HG02970 (cell line): Measurements from ENCODE around the gene GFOD1.
"Not testable (repeated sequence)": the region's sequence is repeated elsewhere in the genome, so short reads cannot be mapped to it uniquely, and the experiment has no call there.

Source experiments
- ATAC-seq: cut with Tn5 transposase; IDR thresholded peaks from one replicate; pipeline ENCODE4 v1.9.1; 2021; ENCODE audit warnings: mild to moderate bottlenecking, moderate library complexity, moderate number of reproducible peaks; ENCODE audit not compliant: unreplicated experiment, low FRiP score

GFOD1 gene

DNA sequence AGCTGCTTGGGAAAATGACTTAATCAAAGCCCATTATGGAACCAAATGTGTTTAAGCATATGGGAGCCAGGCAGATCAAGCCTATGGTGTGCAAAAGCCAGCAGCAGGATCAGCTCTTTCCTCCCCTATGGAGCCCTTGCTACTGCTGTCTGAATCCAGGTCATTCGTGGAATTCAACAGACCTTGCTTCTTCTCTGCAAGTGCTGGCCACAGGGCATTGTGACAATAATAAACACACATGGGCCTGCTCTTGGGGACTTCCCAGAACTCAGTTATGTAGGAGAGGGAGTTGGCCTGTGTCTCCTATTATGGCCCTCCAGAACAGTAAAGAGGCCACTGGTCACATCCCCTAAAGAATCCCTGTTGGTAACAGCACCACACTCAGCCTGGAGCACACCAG is 18.6 kb downstream of the GFOD1 start:
- ATAC-seq = no peak

DNA sequence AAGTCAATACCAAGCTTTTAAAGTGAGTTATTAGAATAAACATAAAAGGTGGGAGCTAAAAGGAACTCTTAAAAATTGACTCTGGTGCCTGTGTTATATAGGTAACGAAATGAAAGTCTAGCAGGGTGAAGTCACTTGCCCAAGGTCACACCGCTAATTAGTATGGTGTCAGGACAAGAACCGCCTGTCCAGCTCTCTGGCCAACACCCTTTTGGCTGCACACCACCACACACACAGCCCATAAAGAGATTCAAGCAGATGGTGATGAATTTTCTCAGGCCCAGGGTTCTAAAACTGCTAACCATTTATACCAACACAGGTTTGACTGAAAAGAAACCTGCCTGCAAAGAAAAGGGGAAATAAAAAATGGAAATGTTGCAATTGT is 20.2 kb downstream of the GFOD1 start:
- ATAC-seq = no peak

DNA sequence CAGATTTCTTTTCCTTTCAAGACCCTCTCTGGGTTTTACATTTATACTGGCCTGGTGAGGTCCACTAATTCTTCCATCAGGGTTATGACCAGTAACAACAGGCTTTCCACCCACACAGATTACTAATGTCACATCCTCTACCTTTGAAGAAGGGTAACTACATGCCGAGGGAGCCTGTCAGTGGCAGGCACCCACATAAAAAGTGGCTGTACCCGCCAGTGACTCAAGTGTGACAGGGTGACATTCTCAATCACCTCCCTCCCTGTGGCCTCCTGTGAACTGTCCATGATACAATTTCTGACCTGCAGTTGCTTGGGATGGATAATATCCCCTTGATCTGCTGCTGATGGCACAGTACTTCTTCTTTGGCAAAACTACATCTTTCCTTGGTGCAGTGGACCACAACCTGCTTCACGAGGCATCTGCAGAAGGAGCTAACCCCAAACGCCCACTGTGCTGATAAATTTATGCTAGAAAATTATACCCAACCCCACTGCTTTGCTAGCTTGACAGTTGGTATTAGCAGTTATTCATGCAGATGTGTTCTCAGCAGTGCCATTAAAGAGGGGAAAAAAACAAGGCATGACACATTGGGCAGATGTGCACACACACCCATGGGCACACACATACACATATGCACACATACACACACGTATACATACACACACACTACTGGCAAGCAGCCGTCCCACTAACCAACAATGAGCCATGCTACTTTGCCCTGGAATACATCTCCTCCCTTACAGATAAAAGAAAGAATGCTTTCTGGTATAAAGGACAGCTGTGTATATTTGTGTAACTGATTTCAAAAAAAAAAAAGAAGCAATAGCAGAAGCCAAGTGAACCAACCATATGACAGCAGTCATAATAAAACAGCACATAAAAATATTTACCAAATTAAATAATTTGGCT is 20.8 kb downstream of the GFOD1 start:
- no peak for ATAC-seq

DNA sequence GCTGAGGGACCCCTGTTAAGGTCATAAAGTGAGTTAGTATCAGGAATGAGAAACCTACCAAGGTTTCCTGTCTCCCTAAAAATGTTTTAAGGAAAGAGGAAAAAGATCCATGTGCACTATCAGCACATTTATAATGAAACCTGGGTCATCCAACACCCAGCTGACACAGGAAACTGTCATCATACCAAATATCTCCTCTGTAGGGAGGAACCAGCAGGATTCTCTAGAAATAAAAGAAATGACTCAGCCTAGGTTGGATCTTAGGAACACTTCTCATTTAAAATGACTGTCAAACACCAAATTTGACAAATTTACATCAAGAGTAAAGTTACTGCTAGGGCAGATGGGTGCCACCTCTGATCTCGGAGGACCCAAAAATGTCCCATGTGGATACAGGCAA is 21.7 kb downstream of the GFOD1 start:
- ATAC-seq = no peak

DNA sequence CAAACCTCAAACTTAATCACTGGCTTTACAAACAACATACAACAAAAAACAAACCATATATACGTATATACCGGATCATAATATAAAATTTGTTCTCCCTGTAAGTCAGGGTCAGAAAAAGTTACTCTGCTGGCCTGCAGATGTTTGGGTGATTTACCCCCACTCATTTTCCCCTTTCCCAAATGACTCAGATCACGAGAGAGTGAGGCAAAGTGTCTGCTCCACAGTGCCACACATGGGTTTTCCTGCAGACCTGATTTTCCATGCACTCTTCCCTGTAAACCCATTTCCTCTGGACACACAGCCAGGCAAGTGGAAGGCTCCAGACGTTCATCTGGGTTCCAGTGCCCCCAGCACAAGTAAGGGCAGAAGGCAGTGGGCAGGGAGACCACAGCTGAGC is 23.5 kb downstream of the GFOD1 start:
- ATAC-seq = no peak

DNA sequence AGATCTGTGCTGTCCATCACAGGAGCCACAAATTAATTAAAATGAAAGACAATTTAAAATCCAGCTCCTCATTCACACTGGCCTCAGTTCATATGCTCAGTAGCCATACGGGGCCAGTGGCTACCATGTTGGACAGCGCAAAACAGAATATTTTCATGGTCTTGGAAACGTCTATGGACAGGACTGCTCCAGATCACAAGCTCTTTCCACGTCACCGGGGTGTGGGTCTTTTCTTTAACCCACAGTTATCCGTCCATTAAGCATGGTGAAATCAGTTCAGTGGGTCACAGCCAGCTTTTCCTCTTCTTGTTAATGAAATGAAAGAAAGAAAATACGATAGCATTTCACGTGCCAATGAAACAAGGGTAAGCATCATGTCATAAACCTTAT is 24.1 kb downstream of the GFOD1 start:
- no peak for ATAC-seq

DNA sequence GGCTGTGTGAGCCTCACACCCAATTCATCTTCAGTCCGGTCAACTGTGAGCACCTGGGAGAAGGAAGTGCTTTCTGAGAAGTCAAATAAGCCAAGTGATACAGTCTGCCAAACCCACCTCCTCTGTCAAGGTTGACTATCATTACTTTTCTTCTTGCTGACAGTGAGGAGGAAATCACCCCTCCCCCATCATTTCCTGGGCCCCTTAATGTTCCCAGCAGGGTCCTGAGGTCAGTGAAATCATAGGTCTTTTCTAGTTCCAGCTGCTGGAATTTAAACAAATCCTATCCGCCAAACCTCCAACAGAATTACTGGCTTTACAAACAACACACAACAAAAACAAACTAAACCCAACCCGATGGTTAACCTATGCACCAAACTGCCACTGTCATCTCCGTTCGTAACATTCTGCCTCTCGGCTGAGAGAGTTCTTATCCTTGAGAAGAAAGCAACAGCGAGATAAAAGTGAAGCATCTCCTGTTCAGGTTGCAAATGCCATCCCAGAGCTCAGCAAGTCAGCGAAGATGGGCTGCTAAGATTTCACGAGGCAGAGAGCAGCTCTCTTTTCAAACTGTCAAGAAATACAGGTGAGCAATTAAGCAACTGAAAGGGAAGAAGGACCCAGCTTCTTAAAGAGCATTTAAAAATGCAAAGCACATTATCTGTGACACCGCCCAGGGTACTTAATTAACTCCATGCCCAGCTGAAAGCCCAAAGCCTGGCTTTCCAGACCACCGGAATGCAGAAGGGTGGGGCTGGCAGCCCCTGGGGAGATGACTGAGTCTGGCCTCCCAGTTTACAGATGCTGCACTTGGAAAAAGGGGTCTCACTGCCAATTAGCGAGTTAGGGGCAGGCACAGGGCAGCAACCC is 24.7 kb downstream of the GFOD1 start:
- no peak for ATAC-seq

DNA sequence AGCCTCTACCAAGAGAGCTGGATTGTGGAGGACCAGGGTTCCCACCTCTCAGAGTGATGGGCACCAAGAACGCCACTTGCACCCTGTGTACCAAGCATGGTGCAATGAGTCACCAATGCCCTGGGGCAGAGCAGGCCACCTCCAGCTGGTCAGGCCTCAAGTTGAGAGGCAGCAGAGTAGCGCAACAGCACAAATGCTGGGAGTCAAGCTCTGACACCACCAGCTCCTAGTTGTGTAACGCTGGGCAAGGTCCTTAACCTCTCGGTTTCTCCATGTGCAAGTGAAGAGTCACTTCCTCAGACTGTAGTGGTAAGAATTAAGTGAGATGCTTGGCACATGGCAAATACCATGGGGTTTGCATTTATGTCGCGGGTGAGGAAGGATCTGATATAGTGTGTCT is 25.6 kb downstream of the GFOD1 start:
- no peak for ATAC-seq

DNA sequence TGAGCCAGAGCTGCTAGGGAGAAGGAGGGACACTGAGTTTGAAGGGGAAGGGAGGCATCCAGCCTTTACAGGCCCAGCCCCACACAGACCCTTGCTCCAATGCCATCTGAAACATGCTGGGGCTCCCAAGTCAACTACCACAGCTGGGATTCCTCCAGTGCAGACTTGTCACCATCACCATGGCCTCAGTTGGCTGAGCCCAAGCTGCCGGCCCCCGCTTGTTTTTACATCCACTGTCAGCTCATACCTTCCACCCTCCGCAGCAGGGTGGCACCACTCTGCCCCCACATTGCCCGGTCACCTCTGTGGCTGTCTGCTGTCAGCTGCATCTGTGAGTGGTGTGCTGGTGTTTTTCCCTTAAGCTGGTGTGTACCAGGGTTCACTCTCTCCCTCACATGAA is 26.1 kb downstream of the GFOD1 start:
- no peak for ATAC-seq

DNA sequence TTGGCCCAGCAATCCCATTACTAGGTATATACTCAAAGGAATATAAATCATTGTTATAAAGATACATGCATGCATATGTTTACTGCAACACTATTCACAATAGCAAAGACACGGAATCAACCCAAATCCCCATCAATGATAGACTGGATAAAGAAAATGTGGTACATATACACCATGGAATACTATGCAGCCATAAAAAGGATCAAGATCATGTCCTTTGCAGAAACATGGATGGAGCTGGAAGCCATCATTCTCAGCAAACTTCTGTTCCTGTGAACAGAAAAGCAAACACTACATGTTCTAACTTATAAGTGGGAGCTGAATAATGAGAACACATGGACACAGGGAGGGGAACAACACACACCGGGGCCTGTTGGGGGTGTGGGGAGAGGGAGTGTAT is 27.1 kb downstream of the GFOD1 start:
- not testable (repeated sequence) for ATAC-seq

DNA sequence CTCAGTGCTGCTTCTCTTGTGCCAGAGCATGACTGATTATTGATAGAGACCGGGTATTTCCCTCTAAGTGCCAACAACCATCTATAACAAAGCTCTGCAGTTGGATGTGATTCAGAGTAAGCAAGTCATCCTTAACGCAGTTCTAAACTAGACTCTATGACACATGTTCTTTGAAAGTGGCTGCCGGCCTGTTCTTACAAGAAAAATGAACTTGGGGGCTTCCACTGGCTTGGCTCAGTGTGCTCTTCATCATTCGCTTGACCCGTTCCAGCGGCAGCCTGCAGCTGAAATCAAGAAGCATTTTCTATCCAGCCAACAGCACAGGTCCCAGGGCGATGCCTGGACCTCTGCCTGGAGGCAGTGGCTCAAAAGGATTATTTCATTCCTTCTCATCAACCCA is 29.8 kb downstream of the GFOD1 start:
- ATAC-seq = no peak

DNA sequence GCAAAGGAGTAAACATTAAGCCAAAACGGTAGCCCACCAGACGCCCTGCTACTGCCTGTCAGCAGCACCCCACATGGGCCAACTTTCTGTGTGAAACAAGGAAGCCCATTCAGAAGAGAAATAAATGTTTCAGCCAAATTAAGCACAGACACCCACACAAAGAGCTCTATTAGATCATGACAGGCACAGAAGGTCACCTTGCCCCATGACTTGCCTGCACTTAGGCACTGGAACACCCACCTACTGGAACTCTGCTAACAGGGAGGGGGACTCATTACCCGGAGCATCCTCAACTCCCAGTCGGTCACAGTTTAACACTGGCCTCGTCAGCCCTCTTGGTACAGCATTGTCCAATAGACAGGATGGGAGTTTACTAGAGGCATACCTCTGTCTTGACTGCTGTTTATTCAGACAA is 31.8 kb downstream of the GFOD1 start:
- no peak for ATAC-seq

DNA sequence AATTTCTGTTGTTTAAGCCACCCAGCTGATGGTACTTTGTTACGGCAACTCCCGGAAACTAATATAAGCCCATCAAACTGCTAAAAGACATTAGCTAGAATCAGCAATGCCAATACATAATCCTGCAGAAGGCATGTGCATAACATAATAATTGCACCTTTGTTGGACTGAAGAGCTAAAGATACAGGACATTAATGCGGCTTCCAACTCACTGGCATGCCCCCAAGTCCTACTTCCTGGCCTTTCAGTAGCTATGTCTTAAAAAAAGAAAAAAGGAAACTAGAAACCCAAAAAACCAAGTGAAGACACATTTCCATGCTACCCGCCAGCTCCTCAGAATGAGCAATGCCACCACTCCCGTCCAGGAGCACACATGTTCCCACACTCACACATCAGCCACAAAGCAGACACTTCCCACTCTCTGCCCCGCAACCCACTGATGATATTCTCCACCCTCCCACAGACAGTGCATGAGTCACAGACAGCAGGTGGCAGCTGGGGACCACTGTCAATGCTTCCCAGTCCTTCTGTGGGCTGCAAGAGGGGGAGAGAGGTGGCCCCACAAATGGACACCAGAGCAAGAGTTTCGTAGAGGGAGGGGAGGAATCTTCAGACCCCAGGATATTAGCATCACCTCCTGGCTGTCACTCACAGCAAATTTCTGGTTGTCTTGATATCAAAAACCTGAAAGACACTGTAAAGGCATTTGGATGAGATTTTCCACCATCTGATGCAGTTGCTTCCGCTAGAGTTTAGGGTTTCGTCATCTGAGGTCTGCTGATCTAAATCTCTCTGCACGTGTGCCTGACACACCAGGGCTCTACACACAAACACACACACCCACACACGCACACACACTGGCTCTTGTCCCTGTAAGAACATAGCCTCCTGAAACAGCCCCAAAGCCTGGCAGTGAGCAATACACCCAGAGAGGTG is 32.8 kb downstream of the GFOD1 start:
- no peak for ATAC-seq

DNA sequence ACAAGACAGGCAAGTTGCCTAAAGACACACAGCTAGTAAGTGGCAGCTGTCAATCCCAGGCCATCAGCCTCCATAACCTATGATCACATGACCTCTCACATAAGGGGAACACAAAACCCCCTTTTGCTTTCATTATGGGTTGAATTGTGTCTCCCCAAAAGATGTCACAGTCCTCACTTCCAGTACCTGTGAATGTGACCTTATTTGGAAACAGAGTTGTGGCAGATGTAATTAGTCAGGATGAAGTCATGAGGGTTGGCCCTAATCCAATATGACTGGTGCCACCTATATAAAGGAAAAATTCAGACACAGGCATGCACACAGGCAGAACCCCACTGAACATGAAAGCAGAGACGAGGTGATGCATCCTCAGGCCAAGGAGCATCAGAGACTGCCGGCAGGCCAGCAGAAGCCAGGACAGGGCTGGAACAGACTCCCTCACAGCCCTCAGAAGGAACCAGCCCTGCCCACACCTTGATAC is 33.6 kb downstream of the GFOD1 start:
- no peak for ATAC-seq

DNA sequence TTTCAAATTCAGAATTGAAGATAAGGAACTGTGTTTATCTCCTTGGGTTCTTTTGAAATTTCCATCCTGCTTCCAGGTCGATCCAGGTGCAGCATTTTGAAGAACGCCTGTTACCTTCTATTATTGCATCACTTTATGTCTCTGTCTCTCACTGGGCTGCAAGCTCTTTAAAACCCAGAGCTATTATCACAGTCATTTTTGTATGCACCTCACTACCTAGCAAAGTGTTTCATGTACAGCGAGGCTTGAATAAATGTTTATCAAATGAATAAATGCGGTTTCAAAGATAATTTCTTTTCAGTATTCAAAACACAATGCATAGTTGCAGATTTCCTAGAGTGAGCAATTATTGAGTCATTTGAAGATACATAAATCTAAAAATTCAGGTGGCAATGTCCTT is 34.2 kb downstream of the GFOD1 start:
- ATAC-seq = no peak

DNA sequence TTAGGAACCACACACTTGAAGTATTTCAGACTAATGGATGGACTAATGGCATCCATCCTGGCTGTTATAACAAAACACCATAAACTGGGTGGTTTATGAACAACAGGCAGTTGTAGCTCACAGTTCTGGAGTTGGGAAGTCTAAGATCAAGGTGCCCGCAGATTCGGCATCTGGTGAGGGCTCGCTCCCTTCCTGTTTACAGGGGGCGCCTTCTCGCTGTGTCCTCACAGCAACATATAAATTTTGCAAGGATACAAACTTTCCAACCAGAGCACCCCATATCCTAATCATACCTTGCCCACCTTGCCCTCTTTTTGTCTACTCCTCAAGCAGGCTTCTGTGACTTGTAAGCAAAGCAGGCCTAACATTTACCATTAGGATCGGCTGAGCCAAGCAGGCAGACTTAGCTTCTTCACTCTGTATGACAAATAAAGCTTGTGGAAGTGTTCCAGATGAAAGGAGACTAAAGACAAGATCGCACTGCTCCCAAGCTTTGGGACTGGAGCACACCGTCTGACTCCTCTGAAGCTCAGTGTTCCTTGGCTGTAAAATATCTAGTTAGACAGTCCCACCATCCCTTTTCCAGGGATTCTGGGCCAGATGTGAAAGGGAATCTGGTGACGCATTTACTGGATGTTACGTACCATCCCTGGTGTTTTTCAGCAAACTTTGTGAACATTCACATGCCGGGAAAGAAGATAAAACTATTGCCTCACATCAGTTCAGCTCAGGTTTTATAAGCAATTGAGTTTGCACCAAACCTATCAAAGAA is 34.9 kb downstream of the GFOD1 start:
- ATAC-seq = no peak

DNA sequence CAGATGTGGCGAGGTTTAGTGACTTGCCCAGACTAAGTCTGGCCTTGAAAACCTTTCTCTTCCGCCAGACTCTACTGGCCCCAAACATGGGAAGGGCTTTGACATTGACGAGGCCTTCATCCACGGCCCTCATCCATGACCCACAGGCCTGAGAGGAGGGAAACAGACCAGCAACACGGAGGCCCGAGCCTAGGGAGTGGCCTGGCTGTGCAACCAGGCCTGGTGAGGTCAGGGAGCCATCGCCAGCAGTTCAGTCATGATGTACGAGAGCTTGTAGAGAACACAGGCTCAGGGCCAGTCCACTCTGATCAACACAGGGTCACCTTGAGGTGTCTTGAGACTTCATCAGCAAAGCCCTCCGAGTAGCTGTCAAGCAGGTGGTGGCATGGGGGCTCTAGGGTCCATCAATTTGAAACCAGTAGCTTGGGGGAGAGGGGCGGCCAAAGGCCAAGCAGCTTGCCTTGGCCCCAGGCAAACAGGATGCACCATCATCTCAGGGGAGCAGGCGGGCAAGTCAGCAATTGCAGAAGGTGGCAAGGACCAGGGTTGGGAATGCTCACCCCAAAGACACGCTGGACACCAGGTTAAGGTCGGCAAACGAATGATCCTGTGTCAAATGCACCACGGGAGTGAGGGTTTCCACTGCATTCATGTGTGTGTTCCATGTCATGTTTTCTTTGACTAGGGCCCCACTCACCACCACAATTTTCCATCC is 36.1 kb downstream of the GFOD1 start:
- no peak for ATAC-seq

DNA sequence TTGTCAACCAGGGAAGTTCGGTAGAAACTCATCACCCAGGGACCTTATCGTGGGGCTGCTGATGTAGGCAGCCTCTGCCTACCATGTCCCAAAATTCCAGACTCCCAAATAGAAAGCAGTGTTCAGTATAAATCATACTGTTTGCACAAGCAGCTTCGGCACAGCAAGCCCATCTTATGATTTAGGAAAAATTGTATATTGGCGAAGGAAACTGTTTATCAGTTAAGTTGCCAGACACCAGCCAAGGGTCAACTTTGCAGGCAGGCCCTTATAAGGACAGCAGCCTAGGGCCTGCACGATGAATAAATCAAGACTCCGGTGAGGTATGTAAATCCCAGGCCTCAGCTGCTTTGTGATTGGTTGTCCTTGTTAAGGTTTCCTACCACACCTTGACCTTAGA is 36.8 kb downstream of the GFOD1 start:
- no peak for ATAC-seq
